HEK293T (cell line): ENCODE data around the gene UQCR11.

Experiments used
- ARNT ChIP-seq: fragments of 450-650 bp; IDR thresholded peaks from 2 replicates; pipeline ENCODE4 v1.6.1; 2017; ENCODE audit warnings: mild to moderate bottlenecking
- FOXA1 ChIP-seq: fragments of 450-650 bp; IDR thresholded peaks from 2 replicates; pipeline ENCODE4 v1.6.1; 2016; ENCODE audit warnings: mild to moderate bottlenecking
- HDGF ChIP-seq: fragments of 450-650 bp; IDR thresholded peaks from 2 replicates; pipeline ENCODE4 v1.6.1; 2017; ENCODE audit warnings: antibody characterized with exemption, borderline replicate concordance
- SP1 ChIP-seq: fragments of 450-650 bp; IDR thresholded peaks from 2 replicates; pipeline ENCODE4 v1.6.1; 2017
- SUZ12 ChIP-seq: fragments of 450-650 bp; IDR thresholded peaks from 2 replicates; pipeline ENCODE4 v1.6.1; 2016; ENCODE audit warnings: mild to moderate bottlenecking
- TARDBP ChIP-seq: fragments of 450-650 bp; IDR thresholded peaks from 2 replicates; pipeline ENCODE4 v1.6.1; 2016

DNA sequence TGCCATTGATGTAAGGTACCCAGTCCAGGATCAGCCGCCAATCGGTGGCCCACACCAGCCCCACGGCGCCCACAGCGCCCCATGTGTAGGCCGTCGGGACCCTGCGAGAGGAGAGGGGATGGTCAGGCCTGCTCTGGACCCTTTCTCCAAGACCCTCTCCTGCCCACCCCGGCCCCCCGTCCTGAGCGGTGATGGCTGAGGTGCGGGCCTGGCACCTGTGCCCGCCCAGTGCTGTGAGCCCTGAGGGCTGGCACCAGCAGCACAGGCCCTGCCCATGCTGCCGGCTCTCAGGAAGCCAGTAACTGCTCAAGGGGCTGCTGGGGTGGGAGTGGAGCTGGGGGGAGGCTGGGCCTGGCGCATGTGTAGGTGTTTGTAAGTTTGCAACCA is 5.8 kb downstream of the UQCR11 start:
- TF ChIP-seq SUZ12 (no peak), SP1 (no peak), TARDBP (no peak), ARNT (no peak), HDGF (no peak), FOXA1 (no peak)
